ENCODE measurements around the gene MRPL19.
A peak's percentile ranks its signal among the peaks of the same experiment; 100 is the strongest.

The MRPL19 gene

DNA sequence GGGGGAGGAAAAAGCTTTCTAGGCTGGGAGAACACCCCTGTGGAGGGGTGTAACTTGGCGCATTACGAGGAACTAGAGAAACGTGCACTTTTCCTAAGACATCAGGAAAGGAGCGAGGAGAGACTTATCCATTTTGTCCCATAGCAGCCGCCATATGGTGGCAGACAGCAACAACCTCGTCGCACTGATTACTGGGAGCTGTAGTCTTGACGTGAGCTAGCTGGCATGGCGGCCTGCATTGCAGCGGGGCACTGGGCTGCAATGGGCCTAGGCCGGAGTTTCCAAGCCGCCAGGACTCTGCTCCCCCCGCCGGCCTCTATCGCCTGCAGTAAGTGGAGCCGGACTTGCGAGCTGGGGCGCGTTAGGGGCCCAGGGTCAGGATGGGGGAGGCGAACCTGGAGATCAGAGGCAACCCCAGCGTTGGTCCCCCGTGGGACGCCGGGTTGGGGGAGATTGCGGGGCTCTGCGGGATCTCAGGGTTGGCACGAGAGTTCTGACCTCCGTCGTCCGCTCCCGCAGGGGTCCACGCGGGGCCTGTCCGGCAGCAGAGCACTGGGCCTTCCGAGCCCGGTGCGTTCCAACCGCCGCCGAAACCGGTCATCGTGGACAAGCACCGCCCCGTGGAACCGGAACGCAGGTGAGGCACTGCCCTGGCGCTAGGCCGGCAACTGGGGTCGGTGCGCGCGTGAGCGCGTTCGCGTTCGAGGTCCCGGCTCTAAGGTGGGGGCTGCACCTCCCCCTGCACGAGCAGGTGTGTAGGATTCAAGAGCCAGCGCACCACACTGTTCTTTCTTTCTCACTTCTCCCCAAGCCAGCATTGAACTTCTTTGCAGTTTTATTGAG lies at the start of gene MRPL19:
Gene MRPL19, plus strand, starts transcription at position 201 of the 843 bp plus-strand sequence. Its CDS starts 25 bp downstream, at position 226.
- in situ Hi-C loops (cut with MboI; ENCODE audit: low pct_unique_long_range_greater_than_20kb, low sequenced_read_pairs) = no loop called here

GRCh38 chr2:75596784-75597183 lies 49.8 kb upstream of the MRPL19 start:
- in situ Hi-C loops (cut with MboI; ENCODE audit: low pct_unique_long_range_greater_than_20kb, low sequenced_read_pairs) = no loop called here
- DNase-seq = no peak

More for the DNA sequence above, at the start of gene MRPL19:
- peak; percentile 88 for DNase-seq

DNA sequence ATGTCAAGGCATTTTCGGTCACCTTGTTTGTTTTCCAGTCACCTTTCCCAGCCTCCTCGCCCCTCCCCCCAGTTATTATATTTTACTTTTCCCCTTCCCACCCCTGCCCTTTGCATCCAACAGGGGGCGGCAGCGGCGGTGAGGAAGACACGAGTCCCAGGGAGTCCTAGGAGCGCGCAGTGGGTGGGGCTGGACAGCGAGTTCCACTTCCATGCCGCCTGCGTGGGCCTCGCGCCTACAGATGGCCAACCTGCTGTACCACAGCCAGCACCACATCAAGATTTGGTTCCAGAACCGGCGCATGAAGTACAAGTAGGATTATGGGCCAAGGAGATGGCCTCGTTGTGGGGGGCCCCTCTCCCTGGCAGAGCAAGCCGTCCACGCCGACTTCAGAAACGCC lies 48.6 kb upstream of the MRPL19 start:
- in situ Hi-C loops (cut with MboI; ENCODE audit: low pct_unique_long_range_greater_than_20kb, low sequenced_read_pairs) = no loop called here
- no peak for DNase-seq

DNA sequence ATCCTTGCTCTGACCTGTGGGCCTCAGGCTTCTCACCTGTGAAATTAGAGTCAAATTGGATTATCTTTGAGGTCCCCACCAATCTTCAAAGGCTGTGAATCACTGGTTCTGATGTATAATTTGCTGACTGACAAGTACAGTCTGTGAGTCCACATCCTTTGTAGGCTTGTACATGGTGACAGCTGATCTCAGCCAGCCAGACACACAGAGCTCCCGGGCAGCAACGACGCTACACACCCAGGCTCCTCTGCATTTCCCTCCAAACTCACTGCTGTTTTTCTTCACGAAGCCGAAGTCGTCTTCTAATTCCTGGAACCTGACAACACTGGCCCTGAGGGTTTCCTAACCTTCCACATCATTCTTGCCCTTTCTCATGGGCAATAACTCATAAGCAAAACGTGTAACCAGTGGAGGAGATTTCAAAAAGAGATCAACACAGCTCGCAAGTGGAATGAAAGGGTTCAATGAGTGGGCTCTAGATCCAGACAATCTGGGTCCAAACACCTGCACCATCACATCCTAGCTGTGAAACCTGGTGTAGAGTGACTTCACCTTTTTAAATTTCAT lies 47.9 kb upstream of the MRPL19 start:
- DNase-seq = no peak
- in situ Hi-C loops (cut with MboI; ENCODE audit: low pct_unique_long_range_greater_than_20kb, low sequenced_read_pairs) = no loop called here

DNA sequence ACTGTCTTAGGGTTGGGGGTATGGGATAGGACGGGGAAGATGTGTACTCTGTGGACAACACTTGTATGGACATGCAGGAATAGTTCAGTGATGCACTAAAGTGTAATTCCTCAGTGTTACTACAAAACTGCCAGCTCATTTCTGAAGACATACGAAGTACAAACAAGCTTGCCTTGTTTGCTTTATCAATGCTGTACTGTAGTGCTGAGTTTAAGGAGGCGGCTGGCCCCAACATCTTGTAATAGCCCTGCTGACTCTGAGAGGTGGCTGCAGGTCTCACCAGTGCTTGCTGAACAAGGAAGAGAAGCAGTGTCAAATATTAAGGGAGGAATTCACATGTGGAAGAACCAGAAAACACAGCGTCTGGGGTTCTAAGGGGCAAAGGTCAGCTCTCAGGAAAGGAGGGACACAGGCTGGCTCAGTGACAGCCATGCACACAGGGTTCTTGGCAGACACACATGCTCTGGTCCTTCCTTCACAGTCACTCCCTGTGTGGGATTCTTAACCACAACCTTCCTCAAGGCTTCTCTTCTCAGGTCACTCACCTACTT lies 46.0 kb upstream of the MRPL19 start:
- in situ Hi-C loops (cut with MboI; ENCODE audit: low pct_unique_long_range_greater_than_20kb, low sequenced_read_pairs) = loop anchor here (25.0 kb wide), 1 partner anchor 688 kb away; no protein-coding TSS in a partner anchor
- no peak for DNase-seq

DNA sequence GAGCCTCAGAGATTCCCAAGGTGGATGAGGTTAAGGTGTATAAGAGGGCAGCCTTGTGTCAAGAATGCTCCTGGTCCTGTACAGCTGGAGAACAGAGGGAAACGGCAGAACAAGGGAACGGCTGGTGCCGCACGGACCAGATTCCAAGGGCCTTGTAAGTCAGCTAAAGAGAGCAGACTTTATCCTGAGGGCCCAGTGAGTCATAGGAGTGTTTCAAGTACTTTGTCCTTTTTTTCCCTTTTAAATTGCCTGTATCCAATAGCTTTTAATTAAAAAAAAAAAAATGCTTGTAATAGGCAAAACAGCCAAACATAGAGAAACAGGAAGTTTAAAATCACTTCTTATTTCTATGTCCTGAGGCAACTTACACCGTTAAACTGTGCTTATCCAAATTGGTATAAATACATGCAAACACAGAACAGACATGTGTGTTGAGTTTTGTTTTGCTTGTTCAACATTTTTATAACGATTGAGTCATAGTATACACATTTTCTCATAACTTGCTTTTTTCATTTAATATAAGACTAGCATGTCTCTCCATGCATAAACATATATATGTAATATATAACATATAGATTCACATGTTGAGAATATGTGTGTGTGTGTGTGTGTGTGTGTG lies 43.8 kb upstream of the MRPL19 start:
- DNase-seq = no peak
- in situ Hi-C loops (cut with MboI; ENCODE audit: low pct_unique_long_range_greater_than_20kb, low sequenced_read_pairs) = loop anchor here (25.0 kb wide), 1 partner anchor 691 kb away; no protein-coding TSS in a partner anchor

DNA sequence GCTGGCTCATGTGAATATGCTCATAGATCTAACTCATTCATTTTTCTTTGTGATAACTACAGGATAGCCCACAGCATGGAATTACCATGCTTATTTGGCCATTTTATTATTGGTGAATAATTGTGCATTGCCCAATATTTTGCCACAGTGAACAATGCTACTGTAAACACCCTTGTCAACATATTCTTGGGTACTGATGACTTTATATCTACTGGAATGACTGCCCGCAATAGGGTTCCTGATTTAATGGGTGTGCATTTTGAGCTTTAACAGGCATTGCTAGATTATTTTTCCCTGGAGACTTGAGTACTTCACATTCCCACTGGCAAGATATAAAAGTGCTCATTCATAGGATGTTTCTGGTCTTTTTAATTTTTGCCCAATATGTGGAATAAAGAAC lies 43.1 kb upstream of the MRPL19 start:
- DNase-seq = no peak
- in situ Hi-C loops (cut with MboI; ENCODE audit: low pct_unique_long_range_greater_than_20kb, low sequenced_read_pairs) = loop anchor here (25.0 kb wide), 1 partner anchor 691 kb away; no protein-coding TSS in a partner anchor

DNA sequence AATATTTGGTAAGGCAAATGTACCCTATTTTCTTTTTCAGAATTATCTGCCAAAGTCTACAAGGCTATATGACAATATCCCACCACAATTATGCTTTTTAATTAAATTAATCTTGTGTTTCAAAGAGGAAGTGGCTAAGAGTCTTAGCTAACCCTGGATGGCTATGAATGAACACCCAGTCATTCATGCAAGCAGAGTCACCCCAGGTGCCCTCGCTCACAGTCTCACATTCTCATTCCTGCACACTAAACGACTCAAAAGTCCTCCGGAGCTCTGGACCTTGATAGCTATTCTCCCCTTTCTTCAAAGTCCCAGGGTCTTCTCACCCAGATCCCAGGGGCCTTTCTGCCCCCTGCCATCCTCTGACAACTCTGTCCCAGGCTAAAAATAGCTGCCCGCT lies 42.1 kb upstream of the MRPL19 start:
- in situ Hi-C loops (cut with MboI; ENCODE audit: low pct_unique_long_range_greater_than_20kb, low sequenced_read_pairs) = loop anchor here (25.0 kb wide), 1 partner anchor 692 kb away; no protein-coding TSS in a partner anchor
- no peak for DNase-seq

- in situ Hi-C loops (cut with MboI; ENCODE audit: low pct_unique_long_range_greater_than_20kb, low sequenced_read_pairs) = loop anchor here (25.0 kb wide), 1 partner anchor 694 kb away; no protein-coding TSS in a partner anchor
- no peak for DNase-seq
Observed at GRCh38 chr2:75605770-75606529, 40.6 kb upstream of the MRPL19 start.

DNA sequence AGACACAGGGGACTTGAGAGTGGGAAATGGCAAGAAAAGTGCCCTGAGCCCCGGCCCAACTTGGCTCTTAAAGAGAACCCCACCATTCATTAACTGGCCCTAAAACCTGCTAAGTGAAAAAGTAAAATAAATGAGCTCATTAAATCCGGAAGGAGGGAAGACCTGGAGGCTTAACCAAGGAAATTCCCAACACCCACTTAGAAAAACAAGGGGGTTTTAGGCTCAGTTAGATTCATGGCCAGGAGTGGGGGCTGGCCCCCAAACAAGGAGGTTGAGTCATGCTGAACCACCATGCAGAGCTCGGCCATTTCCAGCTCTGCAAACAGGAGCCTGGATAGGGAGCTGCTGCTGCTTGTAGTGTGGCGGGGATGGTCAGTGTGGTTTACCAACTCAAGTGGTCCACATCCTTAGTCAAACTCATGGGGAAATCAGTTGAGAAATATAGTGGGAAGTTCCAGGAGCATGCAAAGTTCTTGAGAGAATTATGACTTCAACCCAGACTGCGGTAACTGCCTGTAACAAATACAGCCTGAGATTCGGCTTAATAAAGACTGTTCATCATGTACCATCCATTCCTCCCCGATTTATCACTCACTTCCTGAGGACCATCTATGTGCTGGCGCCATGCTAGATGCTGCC lies 39.7 kb upstream of the MRPL19 start:
- DNase-seq = no peak
- in situ Hi-C loops (cut with MboI; ENCODE audit: low pct_unique_long_range_greater_than_20kb, low sequenced_read_pairs) = loop anchor here (25.0 kb wide), 1 partner anchor 695 kb away; no protein-coding TSS in a partner anchor

DNA sequence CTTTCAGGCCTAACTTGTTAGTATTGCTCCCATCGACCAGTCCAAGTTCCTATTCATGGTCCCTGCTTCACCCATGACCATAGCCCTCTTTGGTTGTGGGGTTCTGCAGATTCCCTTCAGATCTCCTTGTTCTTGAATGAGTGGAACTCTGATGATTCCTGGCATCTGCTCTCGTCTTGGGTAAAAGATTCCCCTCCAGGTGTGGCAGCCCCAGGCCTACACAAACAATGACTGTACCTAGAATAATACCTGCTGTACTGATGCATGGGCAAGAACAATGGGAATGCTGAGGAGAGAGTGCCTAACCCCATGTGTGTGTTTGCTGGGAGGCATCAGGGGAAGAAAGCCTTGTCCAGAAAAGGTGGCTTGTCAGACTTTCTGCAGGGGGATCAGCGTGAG lies 39.2 kb upstream of the MRPL19 start:
- in situ Hi-C loops (cut with MboI; ENCODE audit: low pct_unique_long_range_greater_than_20kb, low sequenced_read_pairs) = loop anchor here (25.0 kb wide), 1 partner anchor 695 kb away; no protein-coding TSS in a partner anchor
- no peak for DNase-seq

DNA sequence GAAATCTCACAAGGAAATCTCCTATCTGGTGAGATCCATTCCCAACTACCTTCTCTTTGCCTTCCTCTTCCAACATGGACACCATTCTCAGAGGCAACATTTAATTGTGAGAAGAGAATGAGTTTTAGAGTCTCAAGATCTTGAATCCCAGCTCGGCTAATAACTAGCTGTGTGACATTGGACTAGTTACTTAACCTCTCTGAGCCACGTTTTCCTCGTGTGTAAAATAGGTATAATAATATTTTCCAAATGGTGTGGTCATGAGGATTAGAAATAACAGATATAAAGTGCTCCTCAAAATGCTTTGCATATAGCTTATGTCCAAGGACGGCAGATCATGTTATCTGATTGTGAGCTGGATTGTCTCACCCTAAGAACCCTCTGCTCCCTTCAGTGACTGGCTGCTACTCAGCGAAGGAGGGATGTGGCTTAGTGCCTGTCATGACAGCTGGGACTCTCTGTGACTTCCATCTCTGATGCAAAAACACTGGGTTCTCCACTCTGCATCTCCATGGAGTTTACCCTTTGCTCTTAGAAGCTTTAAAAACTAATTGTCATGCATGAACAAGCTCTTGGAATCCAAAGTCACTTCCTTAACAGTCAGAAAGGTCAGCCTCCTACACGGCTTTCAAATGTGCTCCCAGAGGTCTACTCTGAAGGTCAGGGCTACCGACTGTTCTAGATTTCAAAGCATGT lies 38.4 kb upstream of the MRPL19 start:
- in situ Hi-C loops (cut with MboI; ENCODE audit: low pct_unique_long_range_greater_than_20kb, low sequenced_read_pairs) = loop anchor here (25.0 kb wide), 1 partner anchor 696 kb away; no protein-coding TSS in a partner anchor
- no peak for DNase-seq

DNA sequence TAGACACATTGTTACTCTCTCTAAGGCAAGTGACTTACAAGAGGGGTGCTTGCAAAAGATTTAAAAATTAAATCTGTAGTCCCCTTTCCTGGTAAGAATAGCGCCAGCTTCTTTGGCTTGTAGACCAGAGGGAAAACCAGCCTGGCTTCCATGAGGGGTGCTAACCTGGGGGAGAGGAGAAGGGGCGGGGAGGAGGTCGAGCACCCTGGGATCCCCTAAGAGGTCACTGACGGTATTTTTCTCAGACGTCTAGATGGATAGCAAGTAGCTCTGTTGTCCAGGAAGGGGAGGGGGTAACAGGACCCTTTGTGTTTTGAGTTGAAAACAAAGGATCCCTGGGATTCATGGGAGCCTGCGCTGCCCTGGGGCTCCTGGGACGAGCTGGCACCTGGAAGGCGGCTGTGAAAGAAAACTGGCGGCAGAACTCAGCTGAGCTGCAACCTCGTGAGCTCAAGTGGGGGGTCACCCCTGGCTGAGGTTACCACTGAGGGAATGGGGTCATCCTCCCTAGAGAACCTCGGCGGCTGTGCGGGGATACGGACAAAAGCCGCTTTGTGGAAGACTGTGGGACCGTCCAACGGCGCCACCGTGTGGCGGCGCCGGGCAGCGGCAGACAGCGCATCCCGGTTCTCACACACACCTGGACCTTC lies 37.8 kb upstream of the MRPL19 start:
- in situ Hi-C loops (cut with MboI; ENCODE audit: low pct_unique_long_range_greater_than_20kb, low sequenced_read_pairs) = loop anchor here (25.0 kb wide), 1 partner anchor 697 kb away; no protein-coding TSS in a partner anchor
- DNase-seq = peak; percentile 64

DNA sequence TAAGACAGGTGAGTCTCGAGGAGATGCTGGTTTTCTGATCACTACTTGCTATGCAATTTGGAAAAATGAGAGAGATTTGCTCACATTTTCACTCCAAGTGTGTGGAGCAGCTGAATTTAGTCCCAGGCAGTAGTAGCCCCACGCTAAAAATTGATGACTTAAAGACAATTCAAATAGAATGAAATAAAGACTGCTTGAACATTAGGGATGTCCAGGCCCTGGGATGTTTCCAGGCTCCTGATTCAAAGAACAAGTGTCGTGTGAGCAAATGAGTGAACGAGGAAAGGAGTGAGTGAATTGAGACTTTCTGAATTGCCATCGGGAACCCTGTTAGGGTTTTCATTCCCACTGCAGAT lies 37.3 kb upstream of the MRPL19 start:
- in situ Hi-C loops (cut with MboI; ENCODE audit: low pct_unique_long_range_greater_than_20kb, low sequenced_read_pairs) = loop anchor here (25.0 kb wide), 1 partner anchor 697 kb away; no protein-coding TSS in a partner anchor

DNA sequence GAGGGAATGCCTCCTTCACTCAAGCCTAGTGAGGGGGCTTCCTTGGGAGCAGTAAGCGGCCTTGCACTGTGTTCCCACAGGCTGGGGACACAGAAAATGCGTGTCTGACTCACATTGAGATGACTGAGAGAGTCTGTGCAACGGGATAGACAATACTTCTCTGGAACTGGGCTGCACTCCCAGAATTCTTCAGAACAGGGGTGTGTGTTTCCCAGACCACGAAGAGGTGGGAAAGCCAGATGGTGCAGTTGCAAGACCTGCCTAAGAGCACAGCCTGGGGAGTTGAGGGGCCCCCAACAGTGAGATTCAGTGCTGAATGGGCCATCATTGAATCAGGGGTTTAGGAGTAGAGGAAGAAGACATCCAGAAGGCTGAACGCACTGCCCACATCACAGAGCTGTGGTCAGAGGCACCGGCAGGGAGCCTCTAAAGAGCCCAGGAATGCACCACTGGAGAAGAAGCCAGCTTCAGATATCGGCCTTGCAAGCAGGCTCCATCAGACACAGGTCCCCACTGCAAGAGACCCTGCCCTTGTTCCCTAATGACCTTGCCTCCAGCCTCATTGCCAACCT lies 36.6 kb upstream of the MRPL19 start:
- no peak for DNase-seq
- in situ Hi-C loops (cut with MboI; ENCODE audit: low pct_unique_long_range_greater_than_20kb, low sequenced_read_pairs) = loop anchor here (25.0 kb wide), 1 partner anchor 698 kb away; no protein-coding TSS in a partner anchor

More for the DNA sequence above, 37.3 kb upstream of the MRPL19 start:
- DNase-seq = no peak

DNA sequence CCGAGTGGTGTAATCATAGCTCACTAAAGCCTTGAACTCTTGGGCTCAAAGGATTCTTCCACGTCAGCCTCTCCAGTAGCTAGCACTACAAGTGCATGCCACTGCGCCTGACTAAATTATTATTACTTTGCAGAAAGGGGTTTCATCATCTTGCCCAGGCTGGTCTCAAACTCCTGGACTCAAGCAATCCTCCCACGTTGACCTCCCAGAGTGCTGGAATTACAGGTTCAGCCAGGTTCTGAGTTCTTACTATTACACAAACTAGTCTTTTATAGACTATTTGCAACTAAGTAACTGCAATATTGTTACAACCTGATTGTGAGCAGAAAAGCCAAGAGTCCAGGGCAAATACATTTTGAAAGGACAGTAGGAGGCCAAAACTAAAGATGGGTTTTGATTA lies 35.9 kb upstream of the MRPL19 start:
- in situ Hi-C loops (cut with MboI; ENCODE audit: low pct_unique_long_range_greater_than_20kb, low sequenced_read_pairs) = loop anchor here (25.0 kb wide), 1 partner anchor 698 kb away; no protein-coding TSS in a partner anchor
- no peak for DNase-seq

Measured in KBM-7 (cell line).